NCI-H1436 (cell line): ENCODE results near the gene ZNF107.
"Not testable (repeated sequence)": the region's sequence is repeated elsewhere in the genome, so short reads cannot be mapped to it uniquely, and the experiment has no call there.

Experiments used
- DNase-seq: peaks from one replicate; lab custom pipeline; 2025; lab: John Stamatoyannopoulos, UW

The ZNF107 gene

GRCh38 chr7:64651203-64651602, 14.7 kb upstream of the ZNF107 start:
- no peak for DNase-seq

GRCh38 chr7:64651632-64652165, 14.2 kb upstream of the ZNF107 start:
- DNase-seq, result no peak

GRCh38 chr7:64653721-64654401, 12.1 kb upstream of the ZNF107 start:
- no peak for DNase-seq

- DNase-seq, result no peak
Observed at GRCh38 chr7:64654796-64655548, 11.0 kb upstream of the ZNF107 start.

- DNase-seq, result no peak
Observed at GRCh38 chr7:64655811-64656210, 10.1 kb upstream of the ZNF107 start.

- DNase-seq, result no peak
Observed at GRCh38 chr7:64656489-64656888, 9.4 kb upstream of the ZNF107 start.

- DNase-seq, result not testable (repeated sequence)
Observed at GRCh38 chr7:64662091-64662490, 3.8 kb upstream of the ZNF107 start.

GRCh38 chr7:64666663-64667050, 724 bp downstream of the ZNF107 start:
- no peak for DNase-seq

GRCh38 chr7:64667311-64667710, 1.4 kb downstream of the ZNF107 start:
- DNase-seq, result no peak

GRCh38 chr7:64672414-64672813, 6.5 kb downstream of the ZNF107 start:
- no peak for DNase-seq

- DNase-seq, result no peak
Observed at GRCh38 chr7:64685091-64685490, 19.2 kb downstream of the ZNF107 start.

GRCh38 chr7:64685741-64686140, 19.8 kb downstream of the ZNF107 start:
- DNase-seq, result no peak

GRCh38 chr7:64686493-64687184, 20.7 kb downstream of the ZNF107 start:
- DNase-seq, result no peak

GRCh38 chr7:64687249-64687648, 21.3 kb downstream of the ZNF107 start:
- DNase-seq, result no peak

- DNase-seq, result no peak
Observed at GRCh38 chr7:64688988-64689387, 23.1 kb downstream of the ZNF107 start.

- no peak for DNase-seq
Observed at GRCh38 chr7:64691831-64692230, 25.9 kb downstream of the ZNF107 start.

- not testable (repeated sequence) for DNase-seq
Observed at GRCh38 chr7:64697863-64698262, 31.9 kb downstream of the ZNF107 start.

GRCh38 chr7:64706625-64707292, 40.8 kb downstream of the ZNF107 start:
- DNase-seq, result no peak

GRCh38 chr7:64717896-64718295, 52.0 kb downstream of the ZNF107 start:
- not testable (repeated sequence) for DNase-seq

GRCh38 chr7:64729089-64729848, 63.3 kb downstream of the ZNF107 start:
- no peak for DNase-seq

GRCh38 chr7:64733550-64734240, 67.8 kb downstream of the ZNF107 start:
- no peak for DNase-seq
